HEK293 (cell line): Measurements from ENCODE around the gene TPRN.
A peak's percentile ranks its signal among the peaks of the same experiment; 100 is the strongest.

ENCODE experiments used
- CTCF ChIA-PET: fragments of 350-600 bp; formaldehyde crosslinking; extraction: SDS; loops from one replicate; lab custom pipeline; 2021; ENCODE audit warnings: antibody characterized with exemption; lab: Yijun Ruan, JAX
- POLR2A ChIA-PET: fragments of 300-600 bp; formaldehyde crosslinking; extraction: SDS; loops from one replicate; lab custom pipeline; 2020; ENCODE audit warnings: antibody characterized with exemption, inconsistent platforms; lab: Yijun Ruan, JAX
- H3K27ac ChIP-seq: fragments of 200-500 bp; sonication (Bioruptor generic); 2 replicates; pipeline ENCODE4 v1.5.1; 2014; ENCODE audit warnings: low read depth, low read length, control low read depth, inconsistent platforms; ENCODE audit errors: extremely low read depth
- H3K36me3 ChIP-seq, 2 experiments: fragments of 200-500 bp in 1 of 2; sonication (Bioruptor generic) in 1 of 2; 1 replicate in 1 of 2; 2 replicates in 1 of 2; pipeline ENCODE4 v1.5.1; 2014 to 2017; ENCODE audit warnings: inconsistent platforms in 2 of 2, low read length in 2 of 2; ENCODE audit not compliant: control insufficient read depth in 2 of 2, insufficient read depth in 1 of 2
- H3K4me1 ChIP-seq: fragments of 200-500 bp; sonication (Bioruptor generic); 2 replicates; pipeline ENCODE4 v1.5.1; 2014; ENCODE audit warnings: mild to moderate bottlenecking, low read length, inconsistent platforms; ENCODE audit not compliant: control insufficient read depth, insufficient read depth
- H3K4me3 ChIP-seq: 2 replicates; pipeline ENCODE4 v1.5.1; 2011; ENCODE audit warnings: low read depth, mild to moderate bottlenecking, control low read depth, low read length, moderate library complexity
- H3K9me3 ChIP-seq: fragments of 200-500 bp; sonication (Bioruptor generic); 2 replicates; pipeline ENCODE4 v1.5.1; 2014; ENCODE audit warnings: low read depth, low read length, inconsistent platforms; ENCODE audit not compliant: control insufficient read depth, insufficient read depth
- ELK4 ChIP-seq: IDR thresholded peaks from 2 replicates; pipeline ENCODE4 v1.6.1; 2011; ENCODE audit warnings: mild to moderate bottlenecking, low read depth, low read length, borderline replicate concordance
- GLIS1 ChIP-seq: fragments of 450-650 bp; formaldehyde crosslinking; IDR thresholded peaks from 2 replicates; pipeline ENCODE4 v1.5.1; 2016; ENCODE audit warnings: missing biosample characterization, missing genetic modification characterization
- GLIS2 ChIP-seq: fragments of 450-650 bp; formaldehyde crosslinking; IDR thresholded peaks from 2 replicates; pipeline ENCODE4 v1.5.1; 2016; ENCODE audit warnings: missing biosample characterization, missing genetic modification characterization
- KLF1 ChIP-seq: fragments of 450-650 bp; formaldehyde crosslinking; IDR thresholded peaks from 2 replicates; pipeline ENCODE4 v1.5.1; 2016; ENCODE audit warnings: missing biosample characterization, missing genetic modification characterization
- KLF8 ChIP-seq: fragments of 450-650 bp; formaldehyde crosslinking; IDR thresholded peaks from 2 replicates; pipeline ENCODE4 v1.5.1; 2016; ENCODE audit warnings: missing biosample characterization, missing genetic modification characterization
- PRDM2 ChIP-seq: fragments of 450-650 bp; formaldehyde crosslinking; IDR thresholded peaks from 2 replicates; pipeline ENCODE4 v1.5.1; 2016; ENCODE audit warnings: missing biosample characterization, missing genetic modification characterization, borderline replicate concordance
- RBAK ChIP-seq: fragments of 450-650 bp; formaldehyde crosslinking; IDR thresholded peaks from 2 replicates; pipeline ENCODE4 v1.5.1; 2016; ENCODE audit warnings: missing biosample characterization, missing genetic modification characterization
- SCRT1 ChIP-seq: fragments of 450-650 bp; formaldehyde crosslinking; IDR thresholded peaks from 2 replicates; pipeline ENCODE4 v1.5.1; 2016; ENCODE audit warnings: missing biosample characterization, missing genetic modification characterization, borderline replicate concordance
- SCRT2 ChIP-seq: fragments of 450-650 bp; formaldehyde crosslinking; IDR thresholded peaks from 2 replicates; pipeline ENCODE4 v1.5.1; 2016; ENCODE audit warnings: missing biosample characterization, missing genetic modification characterization
- SP2 ChIP-seq: fragments of 450-650 bp; formaldehyde crosslinking; IDR thresholded peaks from 2 replicates; pipeline ENCODE4 v1.5.1; 2016; ENCODE audit warnings: missing biosample characterization, missing genetic modification characterization
- YY2 ChIP-seq: fragments of 450-650 bp; formaldehyde crosslinking; IDR thresholded peaks from 2 replicates; pipeline ENCODE4 v1.5.1; 2016; ENCODE audit warnings: missing biosample characterization, missing genetic modification characterization
- ZEB2 ChIP-seq: fragments of 450-650 bp; formaldehyde crosslinking; IDR thresholded peaks from 2 replicates; pipeline ENCODE4 v1.5.1; 2016; ENCODE audit warnings: missing biosample characterization, missing genetic modification characterization
- ZIC2 ChIP-seq: fragments of 450-650 bp; formaldehyde crosslinking; IDR thresholded peaks from 2 replicates; pipeline ENCODE4 v1.5.1; 2016; ENCODE audit warnings: missing biosample characterization, missing genetic modification characterization
- ZNF16 ChIP-seq: fragments of 450-650 bp; formaldehyde crosslinking; IDR thresholded peaks from 2 replicates; pipeline ENCODE4 v1.5.1; 2016; ENCODE audit warnings: low read depth, missing biosample characterization, missing genetic modification characterization
- ZNF335 ChIP-seq: fragments of 450-650 bp; formaldehyde crosslinking; conservative IDR thresholded peaks from 2 replicates; pipeline ENCODE4 v1.5.1; 2016; ENCODE audit warnings: missing biosample characterization, missing genetic modification characterization
- ZNF530 ChIP-seq: fragments of 450-650 bp; formaldehyde crosslinking; IDR thresholded peaks from 2 replicates; pipeline ENCODE4 v1.5.1; 2016; ENCODE audit warnings: low read depth, missing biosample characterization, missing genetic modification characterization
- ZNF558 ChIP-seq: fragments of 450-650 bp; formaldehyde crosslinking; IDR thresholded peaks from 2 replicates; pipeline ENCODE4 v1.5.1; 2016; ENCODE audit warnings: missing biosample characterization, missing genetic modification characterization
- ZNF580 ChIP-seq: fragments of 450-650 bp; formaldehyde crosslinking; IDR thresholded peaks from 2 replicates; pipeline ENCODE4 v1.5.1; 2016; ENCODE audit warnings: missing biosample characterization, missing genetic modification characterization
- ZNF596 ChIP-seq: fragments of 450-650 bp; IDR thresholded peaks from 2 replicates; pipeline ENCODE4 v1.5.0; 2018; ENCODE audit warnings: missing biosample characterization, mild to moderate bottlenecking, missing genetic modification characterization, moderate library complexity
- ZNF629 ChIP-seq: fragments of 450-650 bp; formaldehyde crosslinking; IDR thresholded peaks from 2 replicates; pipeline ENCODE4 v1.5.1; 2017; ENCODE audit warnings: missing biosample characterization, missing genetic modification characterization
- ZNF792 ChIP-seq: fragments of 450-650 bp; formaldehyde crosslinking; IDR thresholded peaks from 2 replicates; pipeline ENCODE4 v1.5.1; 2016; ENCODE audit warnings: missing biosample characterization, missing genetic modification characterization
- ZNF843 ChIP-seq: fragments of 450-650 bp; formaldehyde crosslinking; IDR thresholded peaks from 2 replicates; pipeline ENCODE4 v1.5.1; 2016; ENCODE audit warnings: missing biosample characterization, missing genetic modification characterization
- ZSCAN18 ChIP-seq: fragments of 450-650 bp; formaldehyde crosslinking; IDR thresholded peaks from 2 replicates; pipeline ENCODE4 v1.5.1; 2016; ENCODE audit warnings: missing biosample characterization, missing genetic modification characterization

The TPRN gene

GRCh38 chr9:137170486-137171148 is 29.9 kb downstream of the TPRN start:
- Histone ChIP-seq H3K27ac (no peak overlapping the region), H3K4me3 (no peak overlapping the region), H3K4me1 (no peaks in the 10 kb centered on the region; the same call in 1 of the 2 replicates), H3K36me3 (peaks cover 0 to 3% of the 10 kb centered on the region in 2 experiments; a peak in 1 of 3 replicates), H3K9me3 (no peaks in the 10 kb centered on the region)
- TF ChIP-seq SCRT2 (tag by site-specific recombination) (peak; percentile 6; the same call in 1 of the 2 replicates), KLF8 (tag by site-specific recombination) (0 out of 2 replicates have a peak, but pooled peaks have one; percentile 9), KLF1 (tag by site-specific recombination) (0 out of 2 replicates have a peak, but pooled peaks have one; percentile 15), ZIC2 (tag by site-specific recombination) (peak; percentile 33; the same call in 1 of the 2 replicates), ZNF843 (tag by site-specific recombination) (no peak), GLIS1 (0 out of 2 replicates have a peak, but pooled peaks have one; percentile 22)
- CTCF ChIA-PET, result interaction anchor here (0.5 to 1.8 kb wide), 4 partner anchors 41 to 66 kb away, joined by 3 to 7 read pairs (median 5); no protein-coding TSS in a partner anchor
- POLR2A ChIA-PET, result interaction anchor here (0.7 to 7.4 kb wide), 3 partner anchors 20 to 41 kb away, joined by 3 to 53 read pairs (median 6); no protein-coding TSS in a partner anchor

GRCh38 chr9:137169896-137170358 is 30.6 kb downstream of the TPRN start, which contains the start of gene LRRC26:
TSS of gene LRRC26 (minus strand) at chr9:137170051. CDS start at chr9:137169943, 108 bp downstream.
- Histone ChIP-seq H3K9me3 (no peaks in the 10 kb centered on the region), H3K36me3 (peaks cover 0 to 3% of the 10 kb centered on the region in 2 experiments; a peak in 1 of 3 replicates), H3K4me3 (peak within 1 kb of the TSS; percentile 40), H3K4me1 (no peaks in the 10 kb centered on the region; the same call in 1 of the 2 replicates), H3K27ac (no peak within 1 kb of the TSS; the same call in 1 of the 2 replicates)
- POLR2A ChIA-PET, result interaction anchor here (1.1 to 7.4 kb wide), 8 partner anchors 9 to 71 kb away, joined by 3 to 53 read pairs (median 10); partner anchors contain the start of genes ANAPC2, SSNA1 and TUBB4B
- CTCF ChIA-PET, result interaction anchor here (0.5 to 1.8 kb wide), 7 partner anchors 40 to 100 kb away, joined by 3 to 7 read pairs (median 4); partner anchors contain the start of gene RNF224
- TF ChIP-seq RBAK (tag by site-specific recombination), result no peak
- TF ChIP-seq ZSCAN18, result no peak
- TF ChIP-seq ZNF335 (tag by site-specific recombination), result peak; percentile 64
- TF ChIP-seq ZNF580, result no peak
- no peak for TF ChIP-seq YY2 (tag by site-specific recombination)
- TF ChIP-seq ZNF792 (tag by site-specific recombination), result 0 out of 2 replicates have a peak, but pooled peaks have one; percentile 26
- TF ChIP-seq ZIC2 (tag by site-specific recombination), result no peak
- peak; percentile 95 for TF ChIP-seq SCRT2 (tag by site-specific recombination)
- TF ChIP-seq KLF8 (tag by site-specific recombination), result peak; percentile 61; the same call in 1 of the 2 replicates
- TF ChIP-seq SP2 (tag by site-specific recombination), result 0 out of 2 replicates have a peak, but pooled peaks have one; percentile 12
- TF ChIP-seq PRDM2 (tag by site-specific recombination), result 0 out of 2 replicates have a peak, but pooled peaks have one; percentile 82
- no peak for TF ChIP-seq ZNF629 (tag by site-specific recombination)
- TF ChIP-seq ZNF596 (tag by site-specific recombination), result no peak
- peak; percentile 78; the same call in 1 of the 2 replicates for TF ChIP-seq SCRT1 (tag by site-specific recombination)
- TF ChIP-seq ELK4, result no peak
- TF ChIP-seq KLF1 (tag by site-specific recombination), result peak; percentile 99
- peak; percentile 58; the same call in 1 of the 2 replicates for TF ChIP-seq GLIS2 (tag by site-specific recombination)
- peak; percentile 13; the same call in 1 of the 2 replicates for TF ChIP-seq ZEB2 (tag by site-specific recombination)
- no peak for TF ChIP-seq ZNF530 (tag by site-specific recombination)
- TF ChIP-seq ZNF558, result no peak
- no peak for TF ChIP-seq ZNF16
